RWPE2 (cell line): Measurements from ENCODE around the gene LRRC26.

Source experiments
- ATAC-seq: fragments of 200-7000 bp; cut with Tn5 transposase; 3 replicates; pipeline ENCODE4 v1.9.1; 2021; ENCODE audit warnings: low read depth
- DNase-seq: peaks from one replicate; pipeline ENCODE4 v3.0.0-alpha.2; 2020; ENCODE audit warnings: low spot score
- H3K27ac ChIP-seq: fragments of 450-650 bp; 2 replicates; pipeline ENCODE4 v1.5.1; 2017; ENCODE audit warnings: mild to moderate bottlenecking; ENCODE audit not compliant: poor library complexity, severe bottlenecking
- H3K27me3 ChIP-seq: fragments of 250-450 bp; sonication (Bioruptor Pico); 2 replicates; pipeline ENCODE4 v1.5.1; 2021; ENCODE audit warnings: mild to moderate bottlenecking, moderate library complexity; ENCODE audit not compliant: insufficient read depth, poor library complexity, severe bottlenecking
- H3K36me3 ChIP-seq: fragments of 250-450 bp; sonication (Bioruptor Pico); 2 replicates; pipeline ENCODE4 v1.5.1; 2020; ENCODE audit warnings: low read depth, mild to moderate bottlenecking, moderate library complexity
- H3K4me1 ChIP-seq: fragments of 250-450 bp; sonication (Bioruptor Pico); 2 replicates; pipeline ENCODE4 v1.5.1; 2021; ENCODE audit warnings: mild to moderate bottlenecking, moderate library complexity; ENCODE audit not compliant: insufficient read depth, poor library complexity, severe bottlenecking
- H3K4me3 ChIP-seq: fragments of 250-450 bp; sonication (Bioruptor Pico); 2 replicates; pipeline ENCODE4 v1.5.1; 2021; ENCODE audit warnings: mild to moderate bottlenecking, moderate library complexity; ENCODE audit not compliant: severe bottlenecking
- H3K9me3 ChIP-seq: fragments of 250-450 bp; sonication (Bioruptor Pico); 2 replicates; pipeline ENCODE4 v1.5.1; 2021; ENCODE audit warnings: mild to moderate bottlenecking, moderate library complexity; ENCODE audit not compliant: severe bottlenecking
- CTCF ChIP-seq: fragments of 450-650 bp; IDR thresholded peaks from one replicate; pipeline ENCODE4 v1.5.1; 2017; ENCODE audit warnings: mild to moderate bottlenecking, moderate library complexity; ENCODE audit not compliant: poor library complexity, severe bottlenecking

Gene LRRC26

GRCh38 chr9:137194388-137194787 is 24.5 kb upstream of the LRRC26 start:
- DNase-seq (no peak), ATAC-seq (no peak)
- no peak overlapping the region for H3K4me3 ChIP-seq
- peaks cover 11% of the 10 kb centered on the region; the same call in 1 of the 2 replicates for H3K36me3 ChIP-seq
- peaks cover 18% of the 10 kb centered on the region for H3K4me1 ChIP-seq
- H3K9me3 ChIP-seq = no peaks in the 10 kb centered on the region
- no peaks in the 10 kb centered on the region for H3K27me3 ChIP-seq
- H3K27ac ChIP-seq = peak overlapping the region; percentile 25
- no peak for TF ChIP-seq CTCF

- Histone ChIP-seq H3K36me3 (peaks cover 11% of the 10 kb centered on the region; the same call in 1 of the 2 replicates), H3K27me3 (no peaks in the 10 kb centered on the region), H3K4me3 (no peak overlapping the region), H3K9me3 (no peaks in the 10 kb centered on the region), H3K4me1 (peaks cover 18% of the 10 kb centered on the region), H3K27ac (no peak overlapping the region)
- no peak for TF ChIP-seq CTCF
- no peak for DNase-seq
- ATAC-seq = no peak
Observed at GRCh38 chr9:137193771-137194170, 23.9 kb upstream of the LRRC26 start.

DNA sequence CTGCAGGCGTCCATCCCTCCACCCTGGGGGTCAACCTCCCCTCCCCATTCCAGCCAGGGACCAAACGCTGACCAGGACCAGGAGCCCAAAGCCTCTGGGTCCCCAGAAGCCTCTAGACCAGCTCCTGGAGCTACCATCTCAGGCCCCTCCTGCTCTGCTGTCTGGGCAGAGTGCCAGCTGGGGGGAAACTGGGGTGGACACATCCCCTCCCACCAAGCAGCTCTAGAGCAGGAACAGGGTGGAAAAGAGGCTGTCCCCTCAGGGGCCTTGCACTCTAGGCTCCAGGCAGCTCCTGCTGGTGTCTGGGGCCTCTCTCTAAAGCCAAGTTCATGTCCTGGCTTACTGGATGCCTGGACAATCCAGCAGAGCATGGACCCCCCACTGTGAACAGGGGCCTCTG is 23.0 kb upstream of the LRRC26 start:
- no peak for TF ChIP-seq CTCF
- Histone ChIP-seq H3K27ac (no peak overlapping the region), H3K27me3 (no peaks in the 10 kb centered on the region)

DNA sequence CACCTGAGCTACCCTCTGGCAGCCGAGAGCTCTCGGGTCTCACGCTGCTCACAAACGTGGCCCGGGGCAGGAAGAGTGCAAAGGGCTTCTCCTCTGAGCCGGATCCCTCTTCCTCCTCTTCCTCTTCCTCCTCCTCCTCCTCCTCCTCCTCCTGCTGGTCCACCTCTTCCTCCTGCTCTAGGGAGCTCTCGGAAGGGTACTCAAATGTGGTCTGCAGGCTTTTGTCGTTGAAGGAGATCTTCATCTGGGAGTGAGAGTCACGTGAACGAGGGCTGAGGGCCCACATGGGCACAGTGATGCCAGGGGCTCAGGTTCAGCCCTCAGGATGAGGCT is 22.6 kb upstream of the LRRC26 start:
- ATAC-seq = no peak
- Histone ChIP-seq H3K4me1 (peaks cover 11% of the 10 kb centered on the region), H3K36me3 (peaks cover 12% of the 10 kb centered on the region), H3K27me3 (no peaks in the 10 kb centered on the region), H3K9me3 (no peaks in the 10 kb centered on the region), H3K27ac (no peak overlapping the region), H3K4me3 (no peak overlapping the region)
- TF ChIP-seq CTCF = no peak
- no peak for DNase-seq

More for the DNA sequence above, 23.0 kb upstream of the LRRC26 start:
- ATAC-seq (no peak), DNase-seq (no peak)
- Histone ChIP-seq H3K9me3 (no peaks in the 10 kb centered on the region), H3K36me3 (peaks cover 11% of the 10 kb centered on the region; the same call in 1 of the 2 replicates), H3K4me3 (no peak overlapping the region), H3K4me1 (peaks cover 11% of the 10 kb centered on the region)

DNA sequence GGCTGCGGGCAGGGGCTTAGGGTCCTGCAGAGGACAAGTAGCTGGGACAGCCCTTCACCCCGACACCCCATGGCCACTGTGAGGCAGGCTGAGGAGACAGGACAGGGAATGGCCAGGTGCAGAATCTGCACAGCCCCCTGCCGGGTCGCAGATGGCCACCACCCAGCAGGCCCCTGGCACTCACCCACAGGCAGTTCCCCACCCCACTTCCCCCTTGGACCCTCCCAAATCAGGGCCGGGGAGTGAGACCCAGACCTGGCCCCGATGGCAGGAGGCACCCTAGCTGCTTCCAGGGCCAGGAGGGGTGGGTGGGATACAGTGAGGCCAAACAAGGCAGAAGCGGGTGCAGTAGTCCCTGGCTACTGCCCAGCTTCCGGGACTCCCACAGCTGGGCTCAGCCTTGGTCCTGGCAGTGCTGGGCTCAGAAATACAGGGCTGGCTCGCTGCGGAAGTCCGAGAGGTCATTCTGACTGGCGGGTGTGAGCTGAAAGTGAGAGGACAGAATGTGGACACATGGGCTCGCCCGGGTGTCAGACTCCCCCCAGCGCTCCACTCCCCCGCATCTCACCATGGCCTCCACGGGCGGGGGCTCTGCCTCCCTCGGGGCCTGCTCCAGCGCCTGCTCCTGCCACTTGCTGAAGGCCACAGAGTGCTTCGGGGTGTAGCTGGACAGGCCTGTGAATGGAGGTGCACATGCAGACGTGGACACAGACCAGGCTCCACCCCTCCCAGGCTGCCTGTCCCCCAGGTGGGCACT is 22.0 kb upstream of the LRRC26 start:
- H3K4me3 ChIP-seq = no peak overlapping the region
- H3K27ac ChIP-seq = no peak overlapping the region
- DNase-seq = no peak
- ATAC-seq = no peak
- TF ChIP-seq CTCF = no peak
- no peaks in the 10 kb centered on the region for H3K27me3 ChIP-seq
- H3K36me3 ChIP-seq = peaks cover 18% of the 10 kb centered on the region
- H3K4me1 ChIP-seq = peaks cover 15% of the 10 kb centered on the region
- no peaks in the 10 kb centered on the region for H3K9me3 ChIP-seq
